ENCODE data around the gene HOXB3.

Gene HOXB3

GRCh38 chr17:48626245-48627117, 36.4 kb upstream of the HOXB3 start, which contains the start of gene HOXB9:
Gene HOXB9 (minus strand): TSS chr17:48626358. CDS start chr17:48626269, 89 bp downstream.
- no peak for DNase-seq (ENCODE audit: low read depth in 1 of 2, low spot score in 1 of 2)

- no peak for DNase-seq (ENCODE audit: low read depth in 1 of 2, low spot score in 1 of 2)
Measured at GRCh38 chr17:48625495-48626244, 35.6 kb upstream of the HOXB3 start.

- DNase-seq (ENCODE audit: low read depth in 1 of 2, low spot score in 1 of 2): no peak
Measured at GRCh38 chr17:48624544-48625494, 34.8 kb upstream of the HOXB3 start.

DNA sequence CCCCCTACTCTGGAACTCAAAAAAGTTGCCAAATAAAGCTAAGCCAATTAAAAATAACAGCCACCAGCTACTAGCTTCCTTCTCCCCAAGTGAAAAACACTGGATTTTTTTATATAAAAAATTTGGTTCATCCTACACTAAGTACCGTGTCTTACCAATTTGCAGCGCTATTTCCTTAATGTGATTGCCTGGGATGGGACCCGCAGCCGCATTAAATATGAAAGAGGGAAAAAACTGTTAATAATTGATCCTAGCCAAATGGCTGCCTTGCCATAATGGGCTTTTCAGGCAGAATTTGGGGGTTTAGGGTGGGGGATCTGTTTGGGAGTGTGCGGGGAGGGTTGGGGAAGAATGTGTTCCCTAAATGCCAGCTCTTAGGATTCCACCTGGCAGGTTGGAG, 34.1 kb upstream of the HOXB3 start:
- no peak for DNase-seq (ENCODE audit: low read depth in 1 of 2, low spot score in 1 of 2)

- DNase-seq (ENCODE audit: low read depth in 1 of 2, low spot score in 1 of 2): no peak
Measured at GRCh38 chr17:48623583-48623982, 33.5 kb upstream of the HOXB3 start.

- no peak for DNase-seq (ENCODE audit: low read depth in 1 of 2, low spot score in 1 of 2)
Measured at GRCh38 chr17:48622857-48623256, 32.8 kb upstream of the HOXB3 start.

GRCh38 chr17:48621410-48622392, 31.7 kb upstream of the HOXB3 start:
- DNase-seq (ENCODE audit: low read depth in 1 of 2, low spot score in 1 of 2): no peak

- DNase-seq (ENCODE audit: low read depth in 1 of 2, low spot score in 1 of 2): no peak
Measured at GRCh38 chr17:48620461-48621139, 30.6 kb upstream of the HOXB3 start.

DNA sequence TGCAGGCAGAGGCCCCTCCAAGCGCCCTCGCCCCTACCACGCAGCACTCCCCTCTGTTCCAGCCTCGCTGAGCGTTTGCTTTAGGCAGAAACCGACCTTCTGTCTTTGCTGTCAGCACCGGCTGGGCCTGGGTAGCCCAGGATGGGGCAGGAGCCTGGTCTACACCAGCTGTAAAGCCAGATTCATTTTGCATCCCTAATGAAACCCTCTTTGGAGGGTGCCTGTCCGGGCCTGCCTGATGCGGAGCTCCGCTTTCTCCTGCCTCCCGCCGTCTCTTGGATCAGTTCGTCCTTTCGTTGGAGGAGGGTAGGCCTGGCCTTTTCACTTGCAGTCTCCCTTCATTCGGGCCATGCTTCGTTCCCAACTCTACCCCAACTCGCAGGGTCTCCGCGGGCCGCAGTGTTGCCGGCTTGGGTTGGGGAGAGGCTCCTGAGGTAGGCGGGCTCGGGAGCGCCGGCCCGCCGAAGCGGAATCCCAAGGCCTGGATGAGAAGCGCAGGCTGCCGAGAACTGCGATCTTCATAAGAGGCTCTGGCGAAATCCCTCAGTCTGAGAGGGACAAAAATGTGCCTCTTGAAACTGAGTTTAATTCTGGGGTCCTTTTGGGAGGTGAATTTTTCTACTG, 29.9 kb upstream of the HOXB3 start:
- no peak for DNase-seq (ENCODE audit: low read depth in 1 of 2, low spot score in 1 of 2)

GRCh38 chr17:48618256-48618896, 28.3 kb upstream of the HOXB3 start:
- DNase-seq (ENCODE audit: low read depth in 1 of 2, low spot score in 1 of 2): peak; percentile 67 to 77

- DNase-seq (ENCODE audit: low read depth in 1 of 2, low spot score in 1 of 2): no peak
Measured at GRCh38 chr17:48617471-48618255, 27.6 kb upstream of the HOXB3 start.

GRCh38 chr17:48616717-48617470, 26.9 kb upstream of the HOXB3 start:
- DNase-seq (ENCODE audit: low read depth in 1 of 2, low spot score in 1 of 2): no peak

GRCh38 chr17:48615963-48616716, 26.1 kb upstream of the HOXB3 start:
- no peak for DNase-seq (ENCODE audit: low read depth in 1 of 2, low spot score in 1 of 2)

DNA sequence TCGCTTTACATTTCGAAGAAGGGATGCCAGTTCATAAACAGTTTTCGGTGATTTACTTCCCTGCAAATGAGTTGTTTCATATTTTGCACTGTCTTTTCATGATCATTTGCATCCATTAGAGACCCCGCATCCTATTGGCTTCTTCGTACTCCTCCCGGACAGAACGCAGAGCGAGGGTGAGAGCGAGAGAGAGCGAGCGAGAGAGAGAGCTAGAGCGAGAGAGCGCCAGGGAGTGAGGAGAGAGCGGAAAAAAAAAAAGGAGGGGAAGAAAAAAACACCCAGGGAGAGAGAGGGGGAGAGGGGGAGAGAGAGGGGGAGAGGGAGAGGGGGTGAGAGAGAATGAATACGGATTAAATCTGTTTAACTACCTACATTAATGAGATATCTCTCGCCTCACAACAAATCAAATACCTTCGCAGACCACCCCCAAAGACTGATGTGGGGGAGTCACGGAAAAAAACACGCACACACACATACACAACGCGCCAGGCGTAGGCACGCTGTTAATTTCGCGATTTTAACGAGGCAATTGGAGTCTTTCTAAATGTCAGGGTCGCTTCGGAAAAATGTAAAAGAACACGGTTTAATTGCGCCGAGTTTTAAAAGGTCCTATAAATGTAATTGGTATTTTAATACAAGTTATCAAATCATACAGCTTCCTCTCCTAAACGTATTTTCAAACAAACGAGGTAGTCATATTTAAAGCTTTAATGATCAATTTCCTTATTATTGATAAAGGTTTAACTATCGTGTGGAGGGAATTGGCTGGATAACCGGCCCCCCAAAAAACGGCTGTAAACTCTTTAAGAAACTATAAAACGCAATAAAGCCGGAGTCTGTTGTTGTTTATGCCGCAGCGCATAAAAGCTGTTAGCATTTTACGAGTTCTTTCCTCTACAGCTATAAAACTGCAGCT, 25.3 kb upstream of the HOXB3 start, which contains the start of gene HOXB8:
Gene HOXB8 (minus strand): TSS at position 246 of the 916 bp plus-strand sequence. CDS start 588 bp downstream, outside the sequence.
- no peak for DNase-seq (ENCODE audit: low read depth in 1 of 2, low spot score in 1 of 2)
